ENCODE results near the gene NTN5. TPM values are rescaled to one million over a fixed set of nuclear protein-coding genes. Genes with fewer than 3 reads are reported as not detected.
A peak's percentile ranks its signal among the peaks of the same experiment; 100 is the strongest.
"Not testable (repeated sequence)": the region's sequence is repeated elsewhere in the genome, so short reads cannot be mapped to it uniquely, and the experiment has no call there.

The NTN5 gene
- total RNA-seq, result under 1 TPM; 0.70 to 0.74 TPM

GRCh38 chr19:48672994-48673393 is at the start of gene NTN5:
Gene NTN5, minus strand, starts transcription at chr19:48673017. Its CDS starts 2,031 bp downstream, at chr19:48670986.
- ChIA-PET POLR2A (no interaction called here), CTCF (no interaction called here)
- no peak within 1 kb of the TSS for H3K4me3 Mint-ChIP-seq
- no peak for DNase-seq
- no peaks in the 10 kb centered on the region for H3K36me3 Mint-ChIP-seq
- intact Hi-C loops (cut with micrococcal nuclease), result no loop called here
- no peaks in the 10 kb centered on the region for H3K27me3 Mint-ChIP-seq
- no peak within 1 kb of the TSS for H3K27ac Mint-ChIP-seq
- H3K4me1 Mint-ChIP-seq (ENCODE audit: low read depth), result peaks cover 7% of the 10 kb centered on the region
- peaks cover 4% of the 10 kb centered on the region for H3K9me3 Mint-ChIP-seq

- Mint-ChIP-seq H3K4me1 (ENCODE audit: low read depth) (peaks cover 17% of the 10 kb centered on the region), H3K27me3 (no peaks in the 10 kb centered on the region), H3K4me3 (no peak overlapping the region), H3K9me3 (peaks cover 11% of the 10 kb centered on the region), H3K27ac (peak overlapping the region; percentile 5), H3K36me3 (peaks cover 14% of the 10 kb centered on the region)
- ChIA-PET POLR2A (no interaction called here), CTCF (no interaction called here)
- intact Hi-C loops (cut with micrococcal nuclease), result no loop called here
- DNase-seq, result no peak
These were observed 49.4 kb upstream of the NTN5 start for GRCh38 chr19:48722196-48722708.

- peaks cover 7% of the 10 kb centered on the region for H3K36me3 Mint-ChIP-seq
- no peaks in the 10 kb centered on the region for H3K27me3 Mint-ChIP-seq
- H3K9me3 Mint-ChIP-seq, result peaks cover 6% of the 10 kb centered on the region
- DNase-seq, result peak; percentile 97
- POLR2A ChIA-PET, result interaction anchor here (0.9 to 1.0 kb wide), 2 partner anchors 12 to 75 kb away, joined by 3 to 5 read pairs; no protein-coding TSS in a partner anchor
- H3K27ac Mint-ChIP-seq, result peak overlapping the region; percentile 97
- intact Hi-C loops (cut with micrococcal nuclease), result loop anchor here (2.0 kb wide), 1 partner anchor 18 kb away; no protein-coding TSS in a partner anchor
- H3K4me3 Mint-ChIP-seq, result peak overlapping the region; percentile 89
- peaks cover 10% of the 10 kb centered on the region for H3K4me1 Mint-ChIP-seq (ENCODE audit: low read depth)
- CTCF ChIA-PET, result interaction anchor here (1.0 to 1.2 kb wide), 5 partner anchors 18 to 273 kb away, joined by 3 to 6 read pairs (median 4); partner anchors contain the start of genes CA11, GYS1 and RUVBL2
These were observed 47.9 kb upstream of the NTN5 start for GRCh38 chr19:48720613-48721296.

GRCh38 chr19:48720251-48720612 is 47.4 kb upstream of the NTN5 start:
- intact Hi-C loops (cut with micrococcal nuclease), result loop anchor here (2.0 kb wide), 1 partner anchor 19 kb away; no protein-coding TSS in a partner anchor
- ChIA-PET CTCF (interaction anchor here (1.1 to 1.2 kb wide), 4 partner anchors 19 to 122 kb away, joined by 3 to 6 read pairs (median 4); partner anchors contain the start of gene CA11), POLR2A (interaction anchor here (0.9 to 1.0 kb wide), 2 partner anchors 12 to 75 kb away, joined by 3 to 5 read pairs; no protein-coding TSS in a partner anchor)
- no peaks in the 10 kb centered on the region for H3K27me3 Mint-ChIP-seq
- H3K9me3 Mint-ChIP-seq, result peaks cover 3% of the 10 kb centered on the region
- no peak for DNase-seq
- H3K4me1 Mint-ChIP-seq (ENCODE audit: low read depth), result peaks cover 6% of the 10 kb centered on the region
- H3K4me3 Mint-ChIP-seq, result peak overlapping the region; percentile 89
- peak overlapping the region; percentile 97 for H3K27ac Mint-ChIP-seq
- peaks cover 4% of the 10 kb centered on the region for H3K36me3 Mint-ChIP-seq

- H3K4me3 Mint-ChIP-seq, result peak within 1 kb of the TSS; percentile 89
- ChIA-PET CTCF (no interaction called here), POLR2A (no interaction called here)
- H3K36me3 Mint-ChIP-seq, result no peaks in the 10 kb centered on the region
- peak within 1 kb of the TSS; percentile 97 for H3K27ac Mint-ChIP-seq
- H3K9me3 Mint-ChIP-seq, result no peaks in the 10 kb centered on the region
- no peaks in the 10 kb centered on the region for H3K27me3 Mint-ChIP-seq
- peaks cover 3% of the 10 kb centered on the region for H3K4me1 Mint-ChIP-seq (ENCODE audit: low read depth)
- DNase-seq, result no peak
- intact Hi-C loops (cut with micrococcal nuclease), result loop anchor here (2.0 kb wide), 1 partner anchor 19 kb away; no protein-coding TSS in a partner anchor
These were observed 46.7 kb upstream of the NTN5 start, which contains the start of gene MAMSTR for GRCh38 chr19:48719263-48720171. Gene MAMSTR, minus strand, starts transcription at chr19:48719725. Its CDS starts 694 bp downstream, at chr19:48719031.

GRCh38 chr19:48718711-48719231 is 46.0 kb upstream of the NTN5 start:
- Mint-ChIP-seq H3K4me1 (ENCODE audit: low read depth) (peaks cover 3% of the 10 kb centered on the region), H3K27me3 (no peaks in the 10 kb centered on the region), H3K4me3 (no peak overlapping the region), H3K27ac (no peak overlapping the region), H3K9me3 (no peaks in the 10 kb centered on the region), H3K36me3 (no peaks in the 10 kb centered on the region)
- DNase-seq, result no peak
- CTCF ChIA-PET, result no interaction called here
- POLR2A ChIA-PET, result no interaction called here
- intact Hi-C loops (cut with micrococcal nuclease), result no loop called here

GRCh38 chr19:48718106-48718505 is 45.3 kb upstream of the NTN5 start:
- POLR2A ChIA-PET; DNase-seq; H3K4me1 Mint-ChIP-seq (ENCODE audit: low read depth); CTCF ChIA-PET; intact Hi-C loops (cut with micrococcal nuclease); H3K27me3 Mint-ChIP-seq; H3K4me3 Mint-ChIP-seq; H3K27ac Mint-ChIP-seq; H3K36me3 Mint-ChIP-seq; H3K9me3 Mint-ChIP-seq: not testable (repeated sequence)

- CTCF ChIA-PET, result interaction anchor here (1.2 kb wide), 1 partner anchor 41 kb away, joined by 4 read pairs; no protein-coding TSS in a partner anchor
- no peaks in the 10 kb centered on the region for H3K36me3 Mint-ChIP-seq
- no peaks in the 10 kb centered on the region for H3K27me3 Mint-ChIP-seq
- no peaks in the 10 kb centered on the region for H3K9me3 Mint-ChIP-seq
- POLR2A ChIA-PET, result no interaction called here
- H3K4me3 Mint-ChIP-seq, result no peak overlapping the region
- intact Hi-C loops (cut with micrococcal nuclease), result no loop called here
- DNase-seq, result no peak
- H3K27ac Mint-ChIP-seq, result no peak overlapping the region
- peaks cover 11% of the 10 kb centered on the region for H3K4me1 Mint-ChIP-seq (ENCODE audit: low read depth)
These were observed 43.9 kb upstream of the NTN5 start for GRCh38 chr19:48716562-48717291.

GRCh38 chr19:48715681-48716171 is 42.9 kb upstream of the NTN5 start:
- Mint-ChIP-seq H3K9me3 (peaks cover 7% of the 10 kb centered on the region), H3K4me1 (ENCODE audit: low read depth) (peaks cover 11% of the 10 kb centered on the region), H3K27me3 (no peaks in the 10 kb centered on the region), H3K27ac (no peak overlapping the region), H3K4me3 (peak overlapping the region; percentile 79), H3K36me3 (no peaks in the 10 kb centered on the region)
- CTCF ChIA-PET, result interaction anchor here (1.2 to 3.8 kb wide), 2 partner anchors 40 to 41 kb away, joined by 4 to 14 read pairs; no protein-coding TSS in a partner anchor
- POLR2A ChIA-PET, result no interaction called here
- no peak for DNase-seq
- intact Hi-C loops (cut with micrococcal nuclease), result loop anchor here (2.0 kb wide), 1 partner anchor 69 kb away; the partner anchor contains the start of gene CA11

GRCh38 chr19:48714759-48715675 is 42.2 kb upstream of the NTN5 start:
- peaks cover 11% of the 10 kb centered on the region for H3K4me1 Mint-ChIP-seq (ENCODE audit: low read depth)
- H3K27me3 Mint-ChIP-seq, result no peaks in the 10 kb centered on the region
- intact Hi-C loops (cut with micrococcal nuclease), result loop anchor here (1.0 to 2.0 kb wide), 2 partner anchors 10 to 68 kb away; partner anchors contain the start of gene CA11
- peaks cover 7% of the 10 kb centered on the region for H3K9me3 Mint-ChIP-seq
- POLR2A ChIA-PET, result interaction anchor here (0.8 to 1.0 kb wide), 3 partner anchors 24 to 269 kb away, joined by 3 read pairs; no protein-coding TSS in a partner anchor
- no peaks in the 10 kb centered on the region for H3K36me3 Mint-ChIP-seq
- CTCF ChIA-PET, result interaction anchor here (0.6 to 3.8 kb wide), 4 partner anchors 9 to 229 kb away, joined by 3 to 14 read pairs (median 6); no protein-coding TSS in a partner anchor
- no peak for DNase-seq
- H3K27ac Mint-ChIP-seq, result peak overlapping the region; percentile 74
- H3K4me3 Mint-ChIP-seq, result peak overlapping the region; percentile 79
